Neural cell (in vitro differentiated cells): ENCODE results near the gene APOL6. TPM values are rescaled to one million over a fixed set of nuclear protein-coding genes. Genes with fewer than 3 reads are reported as not detected.

ENCODE experiments used
- H2AFZ ChIP-seq: fragments of 200-600, 300-800 bp; sonication (generic), shearing (Covaris generic); 2 replicates; pipeline ENCODE4 v1.6.0; 2014; ENCODE audit warnings: low read depth, mild to moderate bottlenecking, antibody characterized with exemption, low read length, moderate library complexity
- H3F3A ChIP-seq: fragments of 200-600 bp; shearing (Covaris generic); 2 replicates; pipeline ENCODE4 v1.6.1; 2016; ENCODE audit warnings: mild to moderate bottlenecking, moderate library complexity, mixed read lengths, antibody characterized with exemption, low read length; ENCODE audit not compliant: insufficient read depth, poor library complexity, severe bottlenecking
- H3K27ac ChIP-seq: fragments of 200-600, 300-800 bp; sonication (generic), shearing (Covaris generic); 2 replicates; pipeline ENCODE4 v1.5.1; 2014; ENCODE audit warnings: mild to moderate bottlenecking, low read length, moderate library complexity
- H3K27me3 ChIP-seq: fragments of 300-800, 200-600 bp; sonication (generic), shearing (Covaris generic); 2 replicates; pipeline ENCODE4 v1.6.0; 2014; ENCODE audit warnings: mild to moderate bottlenecking, low read depth, low read length, moderate library complexity; ENCODE audit not compliant: insufficient read depth
- H3K36me3 ChIP-seq: fragments of 300-800, 200-600 bp; sonication (generic), shearing (Covaris generic); 2 replicates; pipeline ENCODE4 v1.5.1; 2014; ENCODE audit warnings: mild to moderate bottlenecking, antibody characterized with exemption, low read length, moderate library complexity; ENCODE audit not compliant: insufficient read depth
- H3K4me2 ChIP-seq: fragments of 300-800, 200-600 bp; sonication (generic), shearing (Covaris generic); 2 replicates; pipeline ENCODE4 v1.6.0; 2014; ENCODE audit warnings: mild to moderate bottlenecking, low read length
- H3K4me3 ChIP-seq: fragments of 300-800, 200-600 bp; sonication (generic), shearing (Covaris generic); 2 replicates; pipeline ENCODE4 v1.5.1; 2014; ENCODE audit warnings: mild to moderate bottlenecking, low read length, moderate library complexity
- H3K79me2 ChIP-seq: fragments of 200-600 bp; shearing (Covaris generic); replicated peaks from 2 replicates; pipeline ENCODE4 v1.6.0; 2014; ENCODE audit warnings: mild to moderate bottlenecking, low read length, moderate library complexity; ENCODE audit not compliant: insufficient read depth
- H3K9ac ChIP-seq: fragments of 300-800, 200-600 bp; sonication (generic), shearing (Covaris generic); 2 replicates; pipeline ENCODE4 v1.6.1; 2016; ENCODE audit warnings: mild to moderate bottlenecking, low read length, mixed read lengths
- H3K9me2 ChIP-seq: fragments of 200-600 bp; shearing (Covaris generic); 2 replicates; pipeline ENCODE4 v1.6.1; 2016; ENCODE audit warnings: mild to moderate bottlenecking, low read length, mixed read lengths; ENCODE audit not compliant: insufficient read depth
- H3K9me3 ChIP-seq: fragments of 200-600, 300-800 bp; sonication (generic), shearing (Covaris generic); 2 replicates; pipeline ENCODE4 v1.6.1; 2016; ENCODE audit warnings: mild to moderate bottlenecking, mixed run types, low read length, moderate library complexity, mixed read lengths
- H4K20me1 ChIP-seq: fragments of 200-600 bp; shearing (Covaris generic); 2 replicates; pipeline ENCODE4 v1.6.1; 2016; ENCODE audit warnings: mild to moderate bottlenecking, mixed run types; ENCODE audit not compliant: insufficient read depth
- EP300 ChIP-seq: fragments of 450-650 bp; conservative IDR thresholded peaks from 2 replicates; pipeline ENCODE4 v1.6.1; 2014; ENCODE audit warnings: antibody characterized with exemption, mild to moderate bottlenecking, moderate library complexity; ENCODE audit not compliant: poor library complexity, severe bottlenecking
- EZH2 ChIP-seq: fragments of 200-600, 300-800 bp; shearing (Covaris generic), sonication (generic); IDR thresholded peaks from 2 replicates; pipeline ENCODE4 v1.6.1; 2014; ENCODE audit warnings: antibody characterized with exemption, low read length, borderline replicate concordance, mild to moderate bottlenecking; ENCODE audit not compliant: insufficient read depth, poor library complexity, severe bottlenecking
- MXI1 ChIP-seq: fragments of 450-650 bp; conservative IDR thresholded peaks from 2 replicates; pipeline ENCODE4 v1.6.1; 2014; ENCODE audit warnings: antibody characterized with exemption, mild to moderate bottlenecking; ENCODE audit not compliant: poor library complexity, severe bottlenecking
- POLR2AphosphoS5 ChIP-seq: IDR thresholded peaks from 2 replicates; pipeline ENCODE4 v1.6.1; 2012
- RAD21 ChIP-seq: fragments of 450-650 bp; conservative IDR thresholded peaks from 2 replicates; pipeline ENCODE4 v1.6.1; 2014; ENCODE audit warnings: antibody characterized with exemption, mild to moderate bottlenecking, moderate library complexity
- SMC3 ChIP-seq: fragments of 450-650 bp; conservative IDR thresholded peaks from 2 replicates; pipeline ENCODE4 v1.6.1; 2014; ENCODE audit warnings: antibody characterized with exemption, mild to moderate bottlenecking, moderate library complexity; ENCODE audit not compliant: poor library complexity
- TAF1 ChIP-seq: IDR thresholded peaks from 2 replicates; pipeline ENCODE4 v1.6.1; 2012; ENCODE audit warnings: low read depth
- polyA plus RNA-seq: library from polyadenylated mRNA; depleted of rRNA; stranded (reverse); fragments of >200 nt; gene quantifications from 2 replicates; pipeline ENCODE4 v1.2.3, GENCODE V29; 2014
- TF ChIP-seq, protein P1 (sequence below): fragments of 450-650 bp; IDR thresholded peaks from 2 replicates; pipeline ENCODE4 v1.5.1; 2014; ENCODE audit warnings: antibody characterized with exemption, mild to moderate bottlenecking, moderate library complexity; ENCODE audit not compliant: poor library complexity, severe bottlenecking
- TF ChIP-seq, protein P2 (sequence below): IDR thresholded peaks from 2 replicates; pipeline ENCODE4 v1.6.1; 2012; ENCODE audit warnings: borderline replicate concordance

Gene APOL6
- polyA plus RNA-seq, 1 donor from 2014 or later = not detected

DNA sequence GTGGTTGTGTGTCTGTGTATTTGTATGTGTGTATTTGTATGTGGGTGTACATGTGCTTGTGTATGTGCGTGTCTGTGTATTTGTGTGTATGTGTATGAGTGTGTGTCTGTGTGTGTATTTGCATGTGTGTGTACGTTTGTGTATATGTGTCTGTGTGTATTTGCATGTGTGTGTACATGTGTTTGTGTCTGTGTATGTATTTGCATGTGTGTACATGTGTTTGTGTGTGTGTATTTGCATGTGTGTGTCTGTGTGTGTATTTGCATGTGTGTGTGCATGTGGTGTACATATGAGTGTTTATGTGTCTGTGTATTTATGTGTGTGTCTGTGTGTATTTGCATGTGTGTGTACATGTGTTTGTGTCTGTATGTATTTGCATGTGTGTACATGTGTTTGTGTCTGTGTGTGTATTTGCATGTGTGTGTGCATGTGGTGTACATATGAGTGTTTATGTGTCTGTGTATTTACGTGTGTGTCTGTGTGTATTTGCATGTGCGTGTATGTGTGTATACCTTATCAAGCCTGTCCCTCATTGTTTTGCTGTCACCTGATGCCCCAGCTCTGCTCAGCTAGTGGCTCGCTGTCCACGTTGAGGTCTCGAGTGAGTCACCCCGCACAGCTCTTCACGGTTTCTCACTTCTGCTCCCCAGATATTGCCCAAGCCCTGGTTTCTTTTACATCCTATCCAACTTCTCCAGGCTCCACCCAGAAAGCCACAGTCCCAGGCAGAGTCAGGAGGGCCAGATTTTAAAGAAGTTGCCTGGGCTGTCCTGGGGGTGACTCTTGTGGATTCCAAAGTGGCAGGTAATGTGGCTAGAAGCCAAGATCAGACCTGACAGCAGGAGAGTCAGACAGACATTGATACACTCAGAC lies 46.3 kb upstream of the APOL6 start:
- Histone ChIP-seq H3K4me3 (no peak overlapping the region), H3K27ac (no peak overlapping the region), H3F3A (no peaks in the 10 kb centered on the region), H3K9ac (no peak overlapping the region), H3K9me3 (no peaks in the 10 kb centered on the region), H3K36me3 (no peaks in the 10 kb centered on the region), H4K20me1 (no peaks in the 10 kb centered on the region), H2AFZ (no peak overlapping the region), H3K4me2 (no peak overlapping the region), H3K79me2 (no peaks in the 10 kb centered on the region), H3K9me2 (no peaks in the 10 kb centered on the region), H3K27me3 (no peaks in the 10 kb centered on the region)
- TF ChIP-seq, protein P1, sequence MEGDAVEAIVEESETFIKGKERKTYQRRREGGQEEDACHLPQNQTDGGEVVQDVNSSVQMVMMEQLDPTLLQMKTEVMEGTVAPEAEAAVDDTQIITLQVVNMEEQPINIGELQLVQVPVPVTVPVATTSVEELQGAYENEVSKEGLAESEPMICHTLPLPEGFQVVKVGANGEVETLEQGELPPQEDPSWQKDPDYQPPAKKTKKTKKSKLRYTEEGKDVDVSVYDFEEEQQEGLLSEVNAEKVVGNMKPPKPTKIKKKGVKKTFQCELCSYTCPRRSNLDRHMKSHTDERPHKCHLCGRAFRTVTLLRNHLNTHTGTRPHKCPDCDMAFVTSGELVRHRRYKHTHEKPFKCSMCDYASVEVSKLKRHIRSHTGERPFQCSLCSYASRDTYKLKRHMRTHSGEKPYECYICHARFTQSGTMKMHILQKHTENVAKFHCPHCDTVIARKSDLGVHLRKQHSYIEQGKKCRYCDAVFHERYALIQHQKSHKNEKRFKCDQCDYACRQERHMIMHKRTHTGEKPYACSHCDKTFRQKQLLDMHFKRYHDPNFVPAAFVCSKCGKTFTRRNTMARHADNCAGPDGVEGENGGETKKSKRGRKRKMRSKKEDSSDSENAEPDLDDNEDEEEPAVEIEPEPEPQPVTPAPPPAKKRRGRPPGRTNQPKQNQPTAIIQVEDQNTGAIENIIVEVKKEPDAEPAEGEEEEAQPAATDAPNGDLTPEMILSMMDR = no peak
- TF ChIP-seq MXI1 (no peak), RAD21 (no peak), TAF1 (no peak), SMC3 (no peak), EP300 (no peak), POLR2AphosphoS5 (no peak), EZH2 (no peak)
- TF ChIP-seq, protein P2, sequence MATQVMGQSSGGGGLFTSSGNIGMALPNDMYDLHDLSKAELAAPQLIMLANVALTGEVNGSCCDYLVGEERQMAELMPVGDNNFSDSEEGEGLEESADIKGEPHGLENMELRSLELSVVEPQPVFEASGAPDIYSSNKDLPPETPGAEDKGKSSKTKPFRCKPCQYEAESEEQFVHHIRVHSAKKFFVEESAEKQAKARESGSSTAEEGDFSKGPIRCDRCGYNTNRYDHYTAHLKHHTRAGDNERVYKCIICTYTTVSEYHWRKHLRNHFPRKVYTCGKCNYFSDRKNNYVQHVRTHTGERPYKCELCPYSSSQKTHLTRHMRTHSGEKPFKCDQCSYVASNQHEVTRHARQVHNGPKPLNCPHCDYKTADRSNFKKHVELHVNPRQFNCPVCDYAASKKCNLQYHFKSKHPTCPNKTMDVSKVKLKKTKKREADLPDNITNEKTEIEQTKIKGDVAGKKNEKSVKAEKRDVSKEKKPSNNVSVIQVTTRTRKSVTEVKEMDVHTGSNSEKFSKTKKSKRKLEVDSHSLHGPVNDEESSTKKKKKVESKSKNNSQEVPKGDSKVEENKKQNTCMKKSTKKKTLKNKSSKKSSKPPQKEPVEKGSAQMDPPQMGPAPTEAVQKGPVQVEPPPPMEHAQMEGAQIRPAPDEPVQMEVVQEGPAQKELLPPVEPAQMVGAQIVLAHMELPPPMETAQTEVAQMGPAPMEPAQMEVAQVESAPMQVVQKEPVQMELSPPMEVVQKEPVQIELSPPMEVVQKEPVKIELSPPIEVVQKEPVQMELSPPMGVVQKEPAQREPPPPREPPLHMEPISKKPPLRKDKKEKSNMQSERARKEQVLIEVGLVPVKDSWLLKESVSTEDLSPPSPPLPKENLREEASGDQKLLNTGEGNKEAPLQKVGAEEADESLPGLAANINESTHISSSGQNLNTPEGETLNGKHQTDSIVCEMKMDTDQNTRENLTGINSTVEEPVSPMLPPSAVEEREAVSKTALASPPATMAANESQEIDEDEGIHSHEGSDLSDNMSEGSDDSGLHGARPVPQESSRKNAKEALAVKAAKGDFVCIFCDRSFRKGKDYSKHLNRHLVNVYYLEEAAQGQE = no peak

DNA sequence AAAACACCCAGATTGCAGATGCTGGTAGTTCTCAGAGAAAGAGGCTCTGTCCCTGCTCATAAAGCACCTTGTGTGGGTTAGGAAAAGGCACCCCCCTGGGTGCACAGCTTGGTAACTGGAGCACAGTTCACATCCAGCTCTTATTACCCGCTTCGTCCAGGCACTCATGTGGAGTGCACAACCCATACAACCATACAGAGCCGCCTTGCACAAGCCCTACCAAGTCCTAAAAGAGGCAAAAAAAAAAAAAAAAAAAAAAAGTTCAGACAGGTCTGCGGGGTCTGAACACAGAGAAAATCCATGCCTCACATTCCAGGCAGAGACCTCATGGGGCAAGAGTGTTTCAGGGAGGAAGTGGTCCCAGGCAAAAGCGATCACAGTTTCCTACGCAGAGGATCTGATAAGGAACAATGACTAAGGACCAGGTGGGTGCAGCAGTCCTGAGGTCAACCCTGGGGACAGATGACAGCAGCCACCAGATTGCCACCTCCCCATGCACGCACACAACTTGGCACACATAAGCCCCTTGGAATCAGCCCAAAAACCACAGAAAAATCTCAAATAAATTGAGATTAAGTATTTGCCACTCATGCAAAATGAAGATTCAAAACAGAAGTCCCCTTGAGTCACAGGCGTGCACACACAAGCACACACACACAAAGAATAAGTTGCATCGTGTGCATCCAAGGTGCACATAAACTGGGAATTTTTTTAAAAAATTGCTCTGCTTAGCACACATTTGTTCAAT lies 43.5 kb upstream of the APOL6 start:
- Histone ChIP-seq H3K27ac (no peak overlapping the region), H4K20me1 (no peaks in the 10 kb centered on the region)

More for the DNA sequence above, 43.5 kb upstream of the APOL6 start:
- Histone ChIP-seq H3K36me3 (no peaks in the 10 kb centered on the region), H3K79me2 (no peaks in the 10 kb centered on the region), H3K9me2 (no peaks in the 10 kb centered on the region), H3K4me3 (no peak overlapping the region), H3K9ac (no peak overlapping the region), H2AFZ (no peak overlapping the region), H3F3A (no peaks in the 10 kb centered on the region), H3K4me2 (no peak overlapping the region), H3K9me3 (no peaks in the 10 kb centered on the region), H3K27me3 (no peaks in the 10 kb centered on the region)
- TF ChIP-seq, protein P1 = no peak
- TF ChIP-seq MXI1 (no peak), SMC3 (no peak), EP300 (no peak), EZH2 (no peak), TAF1 (no peak), POLR2AphosphoS5 (no peak), RAD21 (no peak)
- TF ChIP-seq, protein P2 = no peak
